Mononuclear cell (primary cell): ENCODE measurements around the gene CMTM2. TPM values are rescaled to one million over a fixed set of nuclear protein-coding genes. Genes with fewer than 3 reads are reported as not detected.

Source experiments
- total RNA-seq: library from RNA; depleted of rRNA; stranded (reverse); fragments of >200 nt; gene quantifications from one replicate; pipeline ENCODE4 v1.2.3, GENCODE V29; 2012

Gene CMTM2
- total RNA-seq, 1 donor: 0.52 TPM

Other genes starting within 250 kb of the CMTM2 start
- 0.42 TPM for gene CDH5, start 212.8 kb upstream of the CMTM2 start, total RNA-seq
- gene BEAN1, start 152.2 kb upstream of the CMTM2 start, total RNA-seq: not detected
- gene TK2, start 29.3 kb upstream of the CMTM2 start, total RNA-seq: 8.8 TPM
- 28.4 TPM for gene CKLF, start 26.9 kb upstream of the CMTM2 start, total RNA-seq
- 0.21 TPM for gene CMTM1, start 13.0 kb upstream of the CMTM2 start, total RNA-seq
- gene CMTM3, start 25.2 kb downstream of the CMTM2 start, total RNA-seq: 47.1 TPM
- 2.0 TPM for gene CMTM4, start 117.3 kb downstream of the CMTM2 start, total RNA-seq
- gene DYNC1LI2, start 172.1 kb downstream of the CMTM2 start, total RNA-seq: 124 TPM
- 0.42 TPM for gene TERB1, start 222.1 kb downstream of the CMTM2 start, total RNA-seq